GM10266 (cell line): ENCODE measurements around the gene SLCO3A1.

Source experiments
- DNase-seq: peaks from one replicate; pipeline ENCODE4 v3.0.0; 2012; ENCODE audit errors: extremely low spot score
- TF ChIP-seq, protein P1 (sequence below): IDR thresholded peaks from 2 replicates; pipeline ENCODE4 v1.5.1; 2012; ENCODE audit warnings: mild to moderate bottlenecking, low read depth; ENCODE audit not compliant: control insufficient read depth, insufficient read depth; ENCODE audit errors: missing control alignments

SLCO3A1 gene

DNA sequence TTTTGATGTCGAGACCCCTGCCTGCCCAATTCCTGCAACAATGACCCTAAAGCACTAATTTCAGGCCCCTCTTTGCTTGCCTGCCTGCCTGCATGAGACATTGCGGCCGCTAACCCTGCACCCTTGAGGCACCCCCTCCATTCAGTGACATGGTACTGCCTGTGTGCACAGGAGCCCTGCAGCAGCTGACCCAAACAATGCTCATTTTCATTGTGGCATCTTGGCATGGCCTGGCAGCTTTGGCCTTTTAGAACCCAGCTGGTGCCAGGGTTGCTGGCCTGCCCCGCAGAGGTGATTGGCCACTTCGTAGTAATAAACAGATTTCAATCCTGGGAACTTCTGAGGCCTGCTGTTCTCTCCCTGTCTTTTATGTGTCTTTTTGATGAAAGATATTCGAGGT lies 33.8 kb downstream of the SLCO3A1 start:
- no peak for DNase-seq
- TF ChIP-seq, protein P1, sequence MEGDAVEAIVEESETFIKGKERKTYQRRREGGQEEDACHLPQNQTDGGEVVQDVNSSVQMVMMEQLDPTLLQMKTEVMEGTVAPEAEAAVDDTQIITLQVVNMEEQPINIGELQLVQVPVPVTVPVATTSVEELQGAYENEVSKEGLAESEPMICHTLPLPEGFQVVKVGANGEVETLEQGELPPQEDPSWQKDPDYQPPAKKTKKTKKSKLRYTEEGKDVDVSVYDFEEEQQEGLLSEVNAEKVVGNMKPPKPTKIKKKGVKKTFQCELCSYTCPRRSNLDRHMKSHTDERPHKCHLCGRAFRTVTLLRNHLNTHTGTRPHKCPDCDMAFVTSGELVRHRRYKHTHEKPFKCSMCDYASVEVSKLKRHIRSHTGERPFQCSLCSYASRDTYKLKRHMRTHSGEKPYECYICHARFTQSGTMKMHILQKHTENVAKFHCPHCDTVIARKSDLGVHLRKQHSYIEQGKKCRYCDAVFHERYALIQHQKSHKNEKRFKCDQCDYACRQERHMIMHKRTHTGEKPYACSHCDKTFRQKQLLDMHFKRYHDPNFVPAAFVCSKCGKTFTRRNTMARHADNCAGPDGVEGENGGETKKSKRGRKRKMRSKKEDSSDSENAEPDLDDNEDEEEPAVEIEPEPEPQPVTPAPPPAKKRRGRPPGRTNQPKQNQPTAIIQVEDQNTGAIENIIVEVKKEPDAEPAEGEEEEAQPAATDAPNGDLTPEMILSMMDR = no peak

DNA sequence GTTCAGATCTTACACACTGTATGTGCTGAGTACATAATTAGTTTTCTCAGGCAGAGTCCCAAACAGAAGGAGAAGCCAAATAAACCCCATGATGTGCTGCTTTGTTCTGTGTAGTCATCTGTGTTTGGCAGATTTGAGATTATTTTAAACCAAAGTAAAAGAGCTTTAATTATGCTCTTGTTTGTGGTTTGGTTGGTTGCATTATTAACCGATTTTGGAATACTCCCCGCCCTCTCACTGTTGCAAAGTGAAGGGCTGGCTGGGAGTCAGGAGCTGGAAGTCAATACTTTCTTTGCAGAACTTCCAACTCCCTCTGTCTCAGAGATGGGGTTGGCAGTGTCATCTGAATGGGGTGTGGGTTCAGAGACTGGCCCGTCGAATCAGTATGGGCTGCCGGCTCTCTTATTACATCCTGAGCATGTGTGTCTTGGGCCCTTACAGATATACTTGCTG lies 34.4 kb downstream of the SLCO3A1 start:
- TF ChIP-seq, protein P1 = no peak
- DNase-seq = no peak

DNA sequence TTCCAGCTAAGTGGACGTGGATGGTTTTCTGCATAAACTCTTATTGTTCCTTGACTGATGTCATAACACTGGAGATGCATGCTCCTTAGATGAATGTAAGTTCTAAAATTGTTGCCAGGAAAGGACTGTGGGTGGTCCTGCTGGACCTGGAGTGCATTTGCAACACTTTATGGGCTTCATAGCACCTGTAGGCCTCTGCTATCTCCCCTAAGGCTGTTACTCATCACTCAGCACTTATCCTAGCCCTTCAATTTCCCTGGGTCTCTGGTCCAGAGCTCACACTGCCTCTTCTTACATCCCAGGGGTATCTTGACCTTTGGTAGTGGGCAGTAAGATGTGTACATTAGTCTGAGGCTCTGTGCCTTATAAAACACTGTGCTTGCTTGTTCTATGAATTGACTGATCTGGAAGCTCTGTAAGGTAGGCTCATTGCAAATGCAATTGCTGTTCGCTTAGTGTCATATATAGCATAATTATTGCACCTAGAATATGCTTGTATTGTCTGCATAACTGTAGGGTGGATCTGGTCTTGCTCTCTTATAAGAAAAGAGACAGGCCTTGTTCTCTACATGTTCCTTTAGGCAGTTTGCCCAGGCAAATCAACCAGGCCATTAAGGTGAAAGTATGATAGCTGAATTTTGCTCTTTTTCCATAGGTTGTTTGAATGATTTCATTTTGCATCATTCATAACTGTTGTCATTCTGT lies 35.8 kb downstream of the SLCO3A1 start:
- no peak for DNase-seq
- TF ChIP-seq, protein P1 = no peak

DNA sequence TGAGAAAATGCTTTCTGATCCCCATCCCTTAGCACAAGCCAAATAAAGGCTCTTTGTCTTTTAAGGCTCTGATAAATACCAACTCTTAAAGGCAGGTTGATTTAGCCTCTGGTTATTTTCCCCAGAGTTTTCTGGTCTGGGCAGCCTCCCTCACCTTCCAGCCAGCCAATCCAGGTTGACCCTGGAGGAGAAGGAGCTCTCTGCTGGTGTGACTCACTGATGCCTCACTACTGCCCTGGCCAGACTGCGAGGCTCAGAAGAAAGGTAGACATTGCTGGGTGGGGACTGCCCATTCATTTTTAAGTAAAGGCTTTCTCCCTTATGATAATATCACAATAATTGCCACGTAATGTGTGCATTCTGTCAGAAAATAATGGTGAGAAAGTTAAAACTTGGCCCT lies 37.1 kb downstream of the SLCO3A1 start:
- no peak for DNase-seq
- TF ChIP-seq, protein P1 = no peak

DNA sequence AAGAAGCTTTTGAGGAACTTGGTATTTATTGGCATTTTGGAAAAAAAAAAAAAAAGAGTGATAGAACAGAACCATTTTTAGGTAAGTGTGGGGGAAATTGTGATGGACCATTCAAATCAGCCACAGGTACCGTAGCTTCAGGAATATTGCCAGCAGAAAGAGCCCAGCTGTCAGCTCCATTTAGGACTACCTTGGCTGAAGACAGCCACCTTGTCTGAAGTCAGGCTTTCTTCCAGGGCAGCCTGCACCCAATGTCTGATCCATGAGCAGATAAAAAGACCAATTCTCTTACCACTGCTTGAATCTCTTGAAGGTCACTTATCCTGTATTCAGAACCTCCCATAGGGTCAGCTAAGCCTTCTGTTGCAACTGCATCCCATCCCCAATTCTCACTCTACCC lies 37.6 kb downstream of the SLCO3A1 start:
- TF ChIP-seq, protein P1 = no peak
- no peak for DNase-seq

DNA sequence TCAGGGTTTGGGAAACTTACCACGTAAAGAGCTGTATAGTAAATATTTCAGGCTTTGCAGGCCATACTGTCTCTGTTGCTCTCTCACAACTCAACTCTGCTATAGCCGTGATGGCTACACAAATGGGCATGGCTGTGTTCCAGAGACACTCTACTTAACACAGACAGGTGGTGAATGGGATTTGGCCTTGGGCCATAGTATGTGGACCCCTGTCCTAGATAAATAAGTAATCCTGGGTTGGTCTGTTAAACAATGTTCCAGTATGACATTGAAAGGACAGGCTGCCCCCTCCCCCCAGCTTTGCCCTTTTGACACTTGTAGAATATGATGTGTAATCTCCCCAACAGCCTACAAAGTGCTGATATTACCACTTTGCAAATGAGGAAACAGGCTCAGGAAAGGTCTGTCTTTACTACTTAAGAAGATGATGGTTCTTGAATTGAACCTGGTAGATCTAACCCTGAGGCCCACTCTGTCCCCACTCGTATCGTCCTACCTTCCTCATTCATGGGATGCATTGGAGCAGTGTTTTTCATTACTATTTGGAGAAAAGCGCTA lies 38.4 kb downstream of the SLCO3A1 start:
- TF ChIP-seq, protein P1 = no peak
- DNase-seq = no peak

DNA sequence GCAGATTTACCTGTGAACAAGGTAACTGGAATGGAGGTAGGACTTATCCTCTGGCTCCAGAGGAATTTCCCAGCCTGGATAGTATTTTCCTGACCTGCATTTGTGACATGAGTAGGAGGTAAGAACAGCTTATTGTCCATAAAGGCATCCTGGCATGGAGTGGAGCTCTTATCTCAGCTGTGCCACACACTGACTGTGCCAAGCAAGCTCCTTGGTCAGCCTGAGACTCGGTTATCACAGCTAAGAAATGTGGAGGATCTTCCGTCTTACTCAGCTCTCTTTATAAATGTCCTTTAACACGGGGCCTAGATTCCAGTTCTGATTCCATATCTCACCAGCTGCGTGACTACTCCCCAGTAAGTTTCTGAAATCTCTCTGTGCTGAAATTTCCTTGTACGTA lies 38.9 kb downstream of the SLCO3A1 start:
- no peak for DNase-seq
- TF ChIP-seq, protein P1 = no peak
